GM18868 (cell line): Measurements from ENCODE around the gene LZTR1.
A peak's percentile ranks its signal among the peaks of the same experiment; 100 is the strongest.

Source experiments
- ATAC-seq: cut with Tn5 transposase; IDR thresholded peaks from one replicate; pipeline ENCODE4 v1.9.1; 2021; ENCODE audit warnings: mild to moderate bottlenecking, moderate library complexity; ENCODE audit not compliant: unreplicated experiment

The LZTR1 gene

GRCh38 chr22:20979243-20979809 lies 2.8 kb upstream of the LZTR1 start:
- no peak for ATAC-seq

- ATAC-seq: no peak
Observed at GRCh38 chr22:20979940-20980453, 2.1 kb upstream of the LZTR1 start.

GRCh38 chr22:20980523-20980922 lies 1.6 kb upstream of the LZTR1 start:
- ATAC-seq: no peak

- no peak for ATAC-seq
Observed at GRCh38 chr22:20980938-20981722, 967 bp upstream of the LZTR1 start.

GRCh38 chr22:20982563-20982882 lies 426 bp downstream of the LZTR1 start:
- ATAC-seq: peak; percentile 17

- no peak for ATAC-seq
Observed at GRCh38 chr22:20983081-20983771, 1.1 kb downstream of the LZTR1 start.

GRCh38 chr22:20985720-20986119 lies 3.6 kb downstream of the LZTR1 start:
- no peak for ATAC-seq

GRCh38 chr22:20986365-20986764 lies 4.3 kb downstream of the LZTR1 start:
- no peak for ATAC-seq

GRCh38 chr22:20987375-20987774 lies 5.3 kb downstream of the LZTR1 start:
- ATAC-seq: no peak

- ATAC-seq: no peak
Observed at GRCh38 chr22:20988573-20989322, 6.7 kb downstream of the LZTR1 start.

GRCh38 chr22:20989323-20990138 lies 7.4 kb downstream of the LZTR1 start:
- ATAC-seq: no peak

GRCh38 chr22:20990184-20991180 lies 8.4 kb downstream of the LZTR1 start:
- ATAC-seq: no peak

- no peak for ATAC-seq
Observed at GRCh38 chr22:20991252-20992055, 9.4 kb downstream of the LZTR1 start.

GRCh38 chr22:20992056-20992442 lies 10.0 kb downstream of the LZTR1 start:
- ATAC-seq: no peak

GRCh38 chr22:20992456-20993303 lies 10.6 kb downstream of the LZTR1 start:
- no peak for ATAC-seq

GRCh38 chr22:20993304-20994127 lies 11.4 kb downstream of the LZTR1 start:
- no peak for ATAC-seq
